ENCODE measurements around the gene ADGRG1. TPM values are rescaled to one million over a fixed set of nuclear protein-coding genes. Genes with fewer than 3 reads are reported as not detected.

Gene ADGRG1
- total RNA-seq, 1 donor from 2014 or later: 4.8 TPM

DNA sequence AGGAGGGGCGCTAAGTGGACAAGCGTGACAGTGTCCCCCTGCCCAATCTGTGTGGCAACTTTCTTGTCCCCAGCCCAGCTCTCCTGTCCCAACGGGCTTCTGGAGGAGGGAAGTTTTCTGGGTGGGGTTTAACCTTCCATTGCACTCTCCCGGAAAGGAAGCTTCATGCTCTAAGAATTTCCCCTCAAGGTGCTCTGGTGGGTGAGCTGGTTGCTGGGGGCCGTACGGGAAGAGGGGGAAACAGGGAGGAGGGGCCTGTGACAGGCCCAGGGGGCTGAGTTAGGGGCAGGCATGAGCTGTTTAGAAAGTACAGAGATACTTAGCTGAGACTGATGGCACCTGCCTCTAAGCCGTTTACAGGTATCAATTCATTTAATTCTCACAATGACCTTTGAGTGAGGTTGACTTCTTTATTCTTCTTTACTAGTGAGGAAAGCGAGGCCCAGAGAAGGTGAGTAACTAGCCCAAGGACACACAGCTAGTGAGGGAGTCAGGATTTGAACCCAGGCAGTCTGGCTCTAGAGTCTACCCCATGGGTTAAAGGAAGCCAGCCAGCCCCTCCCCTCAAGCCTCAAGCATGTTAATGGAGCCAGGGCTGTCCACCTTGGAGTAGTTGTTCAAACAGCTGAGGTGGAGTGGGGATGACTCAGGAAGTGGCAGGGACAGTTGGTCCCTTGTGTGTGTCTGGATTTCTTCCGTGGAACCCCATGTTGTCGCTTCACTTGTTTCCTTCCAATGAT, 18.9 kb downstream of the ADGRG1 start:
- Mint-ChIP-seq H3K9me3 (ENCODE audit: unreplicated experiment) (no peaks in the 10 kb centered on the region), H3K27me3 (ENCODE audit: unreplicated experiment) (no peaks in the 10 kb centered on the region), H3K36me3 (ENCODE audit: unreplicated experiment) (no peaks in the 10 kb centered on the region), H3K4me1 (ENCODE audit: unreplicated experiment) (peaks cover 21% of the 10 kb centered on the region), H3K4me3 (ENCODE audit: unreplicated experiment) (no peak overlapping the region), H3K27ac (ENCODE audit: unreplicated experiment) (no peak overlapping the region)
- DNase-seq (ENCODE audit: extremely low spot score, unreplicated experiment): no peak
- TF ChIP-seq, protein P1, sequence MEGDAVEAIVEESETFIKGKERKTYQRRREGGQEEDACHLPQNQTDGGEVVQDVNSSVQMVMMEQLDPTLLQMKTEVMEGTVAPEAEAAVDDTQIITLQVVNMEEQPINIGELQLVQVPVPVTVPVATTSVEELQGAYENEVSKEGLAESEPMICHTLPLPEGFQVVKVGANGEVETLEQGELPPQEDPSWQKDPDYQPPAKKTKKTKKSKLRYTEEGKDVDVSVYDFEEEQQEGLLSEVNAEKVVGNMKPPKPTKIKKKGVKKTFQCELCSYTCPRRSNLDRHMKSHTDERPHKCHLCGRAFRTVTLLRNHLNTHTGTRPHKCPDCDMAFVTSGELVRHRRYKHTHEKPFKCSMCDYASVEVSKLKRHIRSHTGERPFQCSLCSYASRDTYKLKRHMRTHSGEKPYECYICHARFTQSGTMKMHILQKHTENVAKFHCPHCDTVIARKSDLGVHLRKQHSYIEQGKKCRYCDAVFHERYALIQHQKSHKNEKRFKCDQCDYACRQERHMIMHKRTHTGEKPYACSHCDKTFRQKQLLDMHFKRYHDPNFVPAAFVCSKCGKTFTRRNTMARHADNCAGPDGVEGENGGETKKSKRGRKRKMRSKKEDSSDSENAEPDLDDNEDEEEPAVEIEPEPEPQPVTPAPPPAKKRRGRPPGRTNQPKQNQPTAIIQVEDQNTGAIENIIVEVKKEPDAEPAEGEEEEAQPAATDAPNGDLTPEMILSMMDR (IDR thresholded peaks at IDR 0.05): no peak

DNA sequence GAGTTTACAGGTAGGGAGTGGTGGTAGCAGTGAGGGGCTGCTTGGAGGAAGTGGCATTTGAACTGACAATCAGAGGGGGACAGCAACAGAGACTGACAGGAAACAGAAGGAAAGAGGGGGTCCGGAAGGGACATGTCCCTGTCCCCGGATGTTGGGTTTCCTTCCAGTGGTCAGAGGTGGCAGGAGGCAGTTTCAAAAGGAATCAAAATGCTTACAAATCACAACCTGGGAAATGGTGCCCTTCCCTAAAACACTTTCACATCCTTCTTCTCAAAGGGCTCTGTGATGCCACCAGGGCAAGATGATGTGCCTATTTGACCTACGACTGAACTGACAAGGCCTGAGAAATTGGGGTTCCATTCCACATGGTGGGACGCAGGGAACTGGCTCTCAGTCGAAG, 19.7 kb downstream of the ADGRG1 start:
- no peak for DNase-seq (ENCODE audit: extremely low spot score, unreplicated experiment)
- Mint-ChIP-seq H3K4me1 (ENCODE audit: unreplicated experiment) (peaks cover 21% of the 10 kb centered on the region), H3K36me3 (ENCODE audit: unreplicated experiment) (no peaks in the 10 kb centered on the region), H3K4me3 (ENCODE audit: unreplicated experiment) (no peak overlapping the region), H3K27ac (ENCODE audit: unreplicated experiment) (no peak overlapping the region), H3K9me3 (ENCODE audit: unreplicated experiment) (no peaks in the 10 kb centered on the region), H3K27me3 (ENCODE audit: unreplicated experiment) (no peaks in the 10 kb centered on the region)
- TF ChIP-seq, protein P1 (IDR thresholded peaks at IDR 0.05): no peak

DNA sequence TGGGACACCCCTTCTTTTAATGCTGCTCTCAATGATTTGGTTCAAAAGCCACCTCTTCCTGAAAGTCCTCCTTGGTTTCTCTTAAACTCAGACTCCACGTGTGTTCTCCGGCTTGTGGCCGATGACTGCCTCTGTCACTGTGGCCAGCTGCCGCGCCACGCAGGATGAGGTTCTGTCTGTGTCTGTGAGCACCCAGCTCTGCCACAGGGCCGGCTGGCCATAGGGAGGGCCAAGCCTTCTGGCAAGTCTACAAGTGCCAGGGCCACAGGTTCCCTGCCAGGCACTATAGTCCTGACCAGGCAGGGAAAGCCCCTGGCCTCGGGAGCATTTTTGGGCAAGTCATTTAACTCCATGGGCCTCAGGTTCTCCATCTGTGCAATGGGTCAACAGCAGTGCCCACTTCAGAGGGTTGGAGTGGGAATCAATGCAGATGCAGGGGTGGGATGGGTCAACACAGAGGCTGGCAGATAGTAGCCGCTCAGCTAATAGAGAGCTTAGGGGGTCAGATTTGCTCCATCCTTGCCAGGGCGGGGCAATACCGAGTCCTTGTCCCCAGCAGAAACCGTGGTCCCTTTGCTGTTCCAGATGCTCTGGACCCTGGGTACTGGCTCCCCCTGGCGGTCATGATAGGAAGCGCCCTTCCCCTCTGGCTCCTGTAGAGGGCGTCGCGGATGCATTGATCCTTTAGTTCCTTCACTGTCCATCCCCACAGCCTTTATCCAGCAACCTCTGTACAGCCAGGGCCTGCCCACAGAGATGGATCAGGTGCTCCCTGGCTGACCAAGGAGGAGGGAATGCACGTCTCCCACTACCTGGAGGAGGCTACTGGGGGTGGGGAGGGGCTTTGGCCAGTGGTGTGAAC, 20.4 kb downstream of the ADGRG1 start:
- DNase-seq (ENCODE audit: extremely low spot score, unreplicated experiment): peak; percentile 94
- no peaks in the 10 kb centered on the region for H3K9me3 Mint-ChIP-seq (ENCODE audit: unreplicated experiment)
- no peaks in the 10 kb centered on the region for H3K27me3 Mint-ChIP-seq (ENCODE audit: unreplicated experiment)

DNA sequence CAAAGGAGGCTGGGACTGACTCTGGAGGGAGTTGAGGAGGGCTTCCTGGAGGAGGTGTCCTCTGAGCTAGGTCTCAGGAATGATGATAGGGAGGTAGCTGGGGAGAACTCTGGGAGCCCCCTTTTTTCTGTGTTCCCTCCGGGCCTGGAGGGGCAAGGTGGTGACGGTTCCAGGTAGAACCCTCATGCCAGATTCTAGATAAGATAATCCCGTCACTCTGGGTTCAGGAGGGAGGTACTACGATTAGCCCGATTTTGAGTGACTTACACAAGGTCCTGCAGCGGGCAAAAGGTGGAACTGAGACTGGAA, 21.0 kb downstream of the ADGRG1 start:
- no peaks in the 10 kb centered on the region for H3K27me3 Mint-ChIP-seq (ENCODE audit: unreplicated experiment)
- no peaks in the 10 kb centered on the region for H3K9me3 Mint-ChIP-seq (ENCODE audit: unreplicated experiment)
- H3K4me3 Mint-ChIP-seq (ENCODE audit: unreplicated experiment): no peak overlapping the region
- H3K36me3 Mint-ChIP-seq (ENCODE audit: unreplicated experiment): no peaks in the 10 kb centered on the region
- TF ChIP-seq, protein P1 (IDR thresholded peaks at IDR 0.05): no peak
- H3K4me1 Mint-ChIP-seq (ENCODE audit: unreplicated experiment): peaks cover 21% of the 10 kb centered on the region
- DNase-seq (ENCODE audit: extremely low spot score, unreplicated experiment): no peak
- H3K27ac Mint-ChIP-seq (ENCODE audit: unreplicated experiment): no peak overlapping the region

More for the DNA sequence above, 20.4 kb downstream of the ADGRG1 start:
- TF ChIP-seq, protein P1 (IDR thresholded peaks at IDR 0.05): peak; percentile 100
- Mint-ChIP-seq H3K27ac (ENCODE audit: unreplicated experiment) (no peak overlapping the region), H3K4me3 (ENCODE audit: unreplicated experiment) (no peak overlapping the region), H3K4me1 (ENCODE audit: unreplicated experiment) (peaks cover 19% of the 10 kb centered on the region), H3K36me3 (ENCODE audit: unreplicated experiment) (no peaks in the 10 kb centered on the region)

DNA sequence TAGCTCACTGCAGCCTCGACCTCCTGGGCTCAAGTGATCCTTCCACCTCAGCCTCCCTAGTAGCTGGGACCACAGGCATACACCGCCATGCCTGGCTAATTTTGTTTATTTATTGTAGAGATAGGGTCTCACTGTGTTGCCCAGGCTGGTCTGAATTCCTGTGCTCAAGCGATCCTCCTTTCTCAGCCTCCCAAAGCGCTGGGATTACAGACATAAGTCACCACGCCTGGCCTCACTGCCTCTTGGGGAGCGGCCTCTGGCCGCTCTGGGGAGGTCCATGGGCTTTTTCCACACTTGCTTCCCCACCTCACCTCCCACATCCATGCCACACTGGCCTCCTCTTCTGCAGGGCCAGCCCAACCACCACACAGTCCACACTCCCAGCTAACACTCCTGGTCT, 21.4 kb downstream of the ADGRG1 start:
- Mint-ChIP-seq H3K9me3 (ENCODE audit: unreplicated experiment) (no peaks in the 10 kb centered on the region), H3K4me1 (ENCODE audit: unreplicated experiment) (peaks cover 22% of the 10 kb centered on the region), H3K27me3 (ENCODE audit: unreplicated experiment) (no peaks in the 10 kb centered on the region), H3K27ac (ENCODE audit: unreplicated experiment) (no peak overlapping the region), H3K36me3 (ENCODE audit: unreplicated experiment) (no peaks in the 10 kb centered on the region), H3K4me3 (ENCODE audit: unreplicated experiment) (no peak overlapping the region)
- TF ChIP-seq, protein P1 (IDR thresholded peaks at IDR 0.05): no peak
- DNase-seq (ENCODE audit: extremely low spot score, unreplicated experiment): no peak

Measured in osteocyte (in vitro differentiated cells).